ENCODE data around the gene TMEM41A.
"Not testable (repeated sequence)": the region's sequence is repeated elsewhere in the genome, so short reads cannot be mapped to it uniquely, and the experiment has no call there.

- not testable (repeated sequence) for TF ChIP-seq BHLHE40 (IDR thresholded peaks at IDR 0.05; ENCODE audit: borderline replicate concordance); TARDBP (IDR thresholded peaks at IDR 0.05); LEF1 (IDR thresholded peaks at IDR 0.05; ENCODE audit: borderline replicate concordance); FOXK2 (IDR thresholded peaks at IDR 0.05); ARNT (IDR thresholded peaks at IDR 0.05); FOXA1 (IDR thresholded peaks at IDR 0.05); ELF4 (IDR thresholded peaks at IDR 0.05); SUZ12 (IDR thresholded peaks at IDR 0.05); FOXM1 (IDR thresholded peaks at IDR 0.05; ENCODE audit: borderline replicate concordance); ZNF384 (IDR thresholded peaks at IDR 0.05); SP1 (IDR thresholded peaks at IDR 0.05); HDGF (IDR thresholded peaks at IDR 0.05; ENCODE audit: borderline replicate concordance); CTBP1 (IDR thresholded peaks at IDR 0.05; ENCODE audit: borderline replicate concordance)
- TF ChIP-seq, protein P1, sequence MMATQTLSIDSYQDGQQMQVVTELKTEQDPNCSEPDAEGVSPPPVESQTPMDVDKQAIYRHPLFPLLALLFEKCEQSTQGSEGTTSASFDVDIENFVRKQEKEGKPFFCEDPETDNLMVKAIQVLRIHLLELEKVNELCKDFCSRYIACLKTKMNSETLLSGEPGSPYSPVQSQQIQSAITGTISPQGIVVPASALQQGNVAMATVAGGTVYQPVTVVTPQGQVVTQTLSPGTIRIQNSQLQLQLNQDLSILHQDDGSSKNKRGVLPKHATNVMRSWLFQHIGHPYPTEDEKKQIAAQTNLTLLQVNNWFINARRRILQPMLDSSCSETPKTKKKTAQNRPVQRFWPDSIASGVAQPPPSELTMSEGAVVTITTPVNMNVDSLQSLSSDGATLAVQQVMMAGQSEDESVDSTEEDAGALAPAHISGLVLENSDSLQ (IDR thresholded peaks at IDR 0.05), result not testable (repeated sequence)
Observed at GRCh38 chr3:185451432-185451831, 47.4 kb downstream of the TMEM41A start.
